Measurements from ENCODE around the gene KRT14.

GRCh38 chr17:41631898-41632285 is 45.2 kb upstream of the KRT14 start:
- TF ChIP-seq, protein P1, sequence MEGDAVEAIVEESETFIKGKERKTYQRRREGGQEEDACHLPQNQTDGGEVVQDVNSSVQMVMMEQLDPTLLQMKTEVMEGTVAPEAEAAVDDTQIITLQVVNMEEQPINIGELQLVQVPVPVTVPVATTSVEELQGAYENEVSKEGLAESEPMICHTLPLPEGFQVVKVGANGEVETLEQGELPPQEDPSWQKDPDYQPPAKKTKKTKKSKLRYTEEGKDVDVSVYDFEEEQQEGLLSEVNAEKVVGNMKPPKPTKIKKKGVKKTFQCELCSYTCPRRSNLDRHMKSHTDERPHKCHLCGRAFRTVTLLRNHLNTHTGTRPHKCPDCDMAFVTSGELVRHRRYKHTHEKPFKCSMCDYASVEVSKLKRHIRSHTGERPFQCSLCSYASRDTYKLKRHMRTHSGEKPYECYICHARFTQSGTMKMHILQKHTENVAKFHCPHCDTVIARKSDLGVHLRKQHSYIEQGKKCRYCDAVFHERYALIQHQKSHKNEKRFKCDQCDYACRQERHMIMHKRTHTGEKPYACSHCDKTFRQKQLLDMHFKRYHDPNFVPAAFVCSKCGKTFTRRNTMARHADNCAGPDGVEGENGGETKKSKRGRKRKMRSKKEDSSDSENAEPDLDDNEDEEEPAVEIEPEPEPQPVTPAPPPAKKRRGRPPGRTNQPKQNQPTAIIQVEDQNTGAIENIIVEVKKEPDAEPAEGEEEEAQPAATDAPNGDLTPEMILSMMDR (IDR thresholded peaks at IDR 0.05): no peak
- no peak for TF ChIP-seq POLR2A (IDR thresholded peaks at IDR 0.05)

All from heart left ventricle (tissue), 13 donors.